ENCODE results near the gene TIMELESS. TPM values are rescaled to one million over a fixed set of nuclear protein-coding genes. Genes with fewer than 3 reads are reported as not detected.
A peak's percentile ranks its signal among the peaks of the same experiment; 100 is the strongest.

The TIMELESS gene
- total and polyA plus RNA-seq, 5 donors from 2014 or later, result 2.8 to 7.3 (median 5.1) TPM

DNA sequence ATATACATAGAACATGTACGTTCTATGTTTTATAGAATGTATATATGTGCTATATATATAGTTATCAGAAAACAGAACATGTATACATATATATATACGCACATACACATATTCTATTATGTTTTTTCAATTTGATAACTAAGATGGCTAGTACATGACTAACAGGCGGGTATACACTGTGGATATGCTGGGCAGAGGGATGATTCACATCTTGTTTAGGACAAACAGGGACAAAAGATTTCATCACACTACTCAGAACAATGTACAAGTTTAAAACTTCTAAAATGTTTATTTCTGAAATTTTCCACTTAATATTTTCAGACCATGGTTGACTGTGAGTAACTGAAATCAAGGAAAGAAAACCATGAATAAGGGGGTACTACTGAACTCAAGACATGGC, 17.4 kb downstream of the TIMELESS start:
- Histone ChIP-seq H3K4me3 (ENCODE audit: low read depth, low read length) (no peak overlapping the region), H3K27me3 (ENCODE audit: control insufficient read depth, insufficient read depth, low read length) (no peaks in the 10 kb centered on the region), H3K4me1 (ENCODE audit: control insufficient read depth, insufficient read depth, low read length, poor library complexity, severe bottlenecking) (no peaks in the 10 kb centered on the region), H3K9me3 (ENCODE audit: control insufficient read depth in 2 of 2, low read length in 2 of 2) (no peaks in the 10 kb centered on the region), H3K36me3 (ENCODE audit: control insufficient read depth, insufficient read depth, low read length) (peaks cover 15% of the 10 kb centered on the region), H3K27ac (ENCODE audit: insufficient read depth, low read length, poor library complexity, severe bottlenecking) (no peak overlapping the region)
- ATAC-seq (ENCODE audit: low read depth in 2 of 2), result no peak
- Mint-ChIP-seq H3K4me3 (no peak overlapping the region), H3K4me1 (peaks cover 0 to 5% (median 0%) of the 10 kb centered on the region in 4 donors), H3K36me3 (peaks cover 7% of the 10 kb centered on the region), H3K27ac (peak overlapping the region in 2 of 3 donors; percentile 25 to 75), H3K27me3 (no peaks in the 10 kb centered on the region), H3K9me3 (no peaks in the 10 kb centered on the region)
- no peak for DNase-seq

DNA sequence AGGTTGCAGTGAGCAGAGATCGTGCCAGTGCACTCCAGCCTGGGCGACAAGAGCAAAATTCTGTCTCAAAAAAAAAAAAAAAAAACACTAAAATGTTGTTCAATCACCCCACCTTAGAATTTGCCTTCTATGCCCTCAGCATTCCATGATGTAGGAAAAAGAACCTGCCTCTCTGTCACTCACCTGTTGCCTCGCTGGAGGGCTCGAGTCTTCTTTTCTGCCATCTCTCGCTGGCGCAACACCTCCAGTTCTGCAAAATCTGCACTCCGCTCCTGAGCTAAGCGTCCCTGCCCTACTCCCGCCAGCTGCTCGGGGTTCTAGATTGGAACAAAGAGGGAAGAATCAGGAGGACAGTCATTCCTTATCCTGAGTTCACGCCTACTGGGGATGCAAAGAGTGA, 17.9 kb downstream of the TIMELESS start:
- Mint-ChIP-seq H3K27me3 (no peaks in the 10 kb centered on the region), H3K9me3 (no peaks in the 10 kb centered on the region), H3K36me3 (peaks cover 7% of the 10 kb centered on the region), H3K27ac (peak overlapping the region in 1 of 3 donors; percentile 75), H3K4me3 (no peak overlapping the region), H3K4me1 (peaks cover 0 to 5% (median 0%) of the 10 kb centered on the region in 4 donors)
- Histone ChIP-seq H3K4me1 (ENCODE audit: control insufficient read depth, insufficient read depth, low read length, poor library complexity, severe bottlenecking) (no peaks in the 10 kb centered on the region), H3K27me3 (ENCODE audit: control insufficient read depth, insufficient read depth, low read length) (no peaks in the 10 kb centered on the region), H3K4me3 (ENCODE audit: low read depth, low read length) (no peak overlapping the region), H3K36me3 (ENCODE audit: control insufficient read depth, insufficient read depth, low read length) (peaks cover 15% of the 10 kb centered on the region), H3K9me3 (ENCODE audit: control insufficient read depth in 2 of 2, low read length in 2 of 2) (no peaks in the 10 kb centered on the region), H3K27ac (ENCODE audit: insufficient read depth, low read length, poor library complexity, severe bottlenecking) (no peak overlapping the region)
- ATAC-seq (ENCODE audit: low read depth in 2 of 2), result no peak
- DNase-seq, result no peak

DNA sequence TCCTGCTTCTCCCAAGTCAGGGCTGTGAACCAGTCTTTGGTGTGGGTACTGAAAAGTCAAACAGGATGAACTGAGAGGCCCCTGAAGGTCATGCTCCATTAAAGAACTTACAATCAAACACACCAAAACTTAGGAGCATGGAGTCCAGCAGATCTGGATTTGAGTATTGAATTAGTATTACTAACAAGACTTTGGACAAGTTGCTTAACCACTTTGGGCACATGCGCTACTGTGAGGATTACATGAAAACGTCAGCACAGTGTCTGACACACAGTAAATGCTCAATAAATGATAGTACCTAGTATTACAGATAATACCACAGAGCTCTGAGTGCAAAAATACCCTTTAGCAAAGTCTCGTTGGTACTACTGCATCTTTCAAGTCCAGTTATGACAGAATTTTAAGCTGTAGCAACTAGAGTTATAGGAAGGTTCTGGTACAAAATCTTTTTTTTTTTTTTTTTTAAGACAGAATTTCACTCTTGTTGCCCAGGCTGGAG, 23.2 kb downstream of the TIMELESS start:
- H3K9me3 ChIP-seq (ENCODE audit: control insufficient read depth in 2 of 2, low read length in 2 of 2), result no peaks in the 10 kb centered on the region
- no peak overlapping the region for H3K4me3 ChIP-seq (ENCODE audit: low read depth, low read length)
- H3K4me1 ChIP-seq (ENCODE audit: control insufficient read depth, insufficient read depth, low read length, poor library complexity, severe bottlenecking), result peaks cover 6% of the 10 kb centered on the region
- Mint-ChIP-seq H3K4me1 (peaks cover 4 to 9% (median 5%) of the 10 kb centered on the region in 4 donors), H3K36me3 (peaks cover 16% of the 10 kb centered on the region), H3K4me3 (no peak overlapping the region), H3K27me3 (no peaks in the 10 kb centered on the region), H3K27ac (no peak overlapping the region), H3K9me3 (no peaks in the 10 kb centered on the region)
- ATAC-seq (ENCODE audit: low read depth in 2 of 2) (no peak), DNase-seq (no peak)
- H3K36me3 ChIP-seq (ENCODE audit: control insufficient read depth, insufficient read depth, low read length), result peaks cover 31% of the 10 kb centered on the region
- H3K27me3 ChIP-seq (ENCODE audit: control insufficient read depth, insufficient read depth, low read length), result no peaks in the 10 kb centered on the region
- H3K27ac ChIP-seq (ENCODE audit: insufficient read depth, low read length, poor library complexity, severe bottlenecking), result no peak overlapping the region

DNA sequence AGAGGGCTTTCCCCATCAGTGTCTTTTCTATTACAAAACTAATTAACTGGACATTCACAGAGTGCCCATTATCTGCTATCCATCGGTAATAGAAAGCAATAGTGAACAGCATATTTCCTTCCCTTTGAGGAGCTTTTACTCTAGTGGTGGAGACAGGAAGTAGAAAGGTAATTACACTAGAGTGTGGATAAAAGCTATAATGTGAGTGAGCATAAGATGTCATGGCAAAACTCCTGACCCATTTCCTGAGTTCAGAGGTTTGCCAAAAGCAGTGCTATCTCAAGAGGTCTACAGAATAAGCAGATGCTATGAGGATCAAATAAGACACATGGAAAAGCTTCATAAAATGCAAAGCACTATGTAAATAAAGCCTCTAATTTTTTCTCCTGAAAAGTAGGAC, 24.0 kb downstream of the TIMELESS start:
- Histone ChIP-seq H3K4me1 (ENCODE audit: control insufficient read depth, insufficient read depth, low read length, poor library complexity, severe bottlenecking) (peaks cover 6% of the 10 kb centered on the region), H3K27ac (ENCODE audit: insufficient read depth, low read length, poor library complexity, severe bottlenecking) (no peak overlapping the region), H3K4me3 (ENCODE audit: low read depth, low read length) (no peak overlapping the region), H3K36me3 (ENCODE audit: control insufficient read depth, insufficient read depth, low read length) (peaks cover 31% of the 10 kb centered on the region), H3K27me3 (ENCODE audit: control insufficient read depth, insufficient read depth, low read length) (no peaks in the 10 kb centered on the region), H3K9me3 (ENCODE audit: control insufficient read depth in 2 of 2, low read length in 2 of 2) (no peaks in the 10 kb centered on the region)
- H3K4me3 Mint-ChIP-seq, result no peak overlapping the region
- no peaks in the 10 kb centered on the region for H3K9me3 Mint-ChIP-seq
- peak overlapping the region; percentile 12 to 78 (median 26) for H3K27ac Mint-ChIP-seq
- no peaks in the 10 kb centered on the region for H3K27me3 Mint-ChIP-seq
- ATAC-seq (ENCODE audit: low read depth in 2 of 2), result peak; percentile 47 to 50
- DNase-seq, result peak in 1 of 3 donors; percentile 14
- H3K4me1 Mint-ChIP-seq, result peaks cover 4 to 9% (median 5%) of the 10 kb centered on the region in 4 donors
- H3K36me3 Mint-ChIP-seq, result peaks cover 23% of the 10 kb centered on the region

DNA sequence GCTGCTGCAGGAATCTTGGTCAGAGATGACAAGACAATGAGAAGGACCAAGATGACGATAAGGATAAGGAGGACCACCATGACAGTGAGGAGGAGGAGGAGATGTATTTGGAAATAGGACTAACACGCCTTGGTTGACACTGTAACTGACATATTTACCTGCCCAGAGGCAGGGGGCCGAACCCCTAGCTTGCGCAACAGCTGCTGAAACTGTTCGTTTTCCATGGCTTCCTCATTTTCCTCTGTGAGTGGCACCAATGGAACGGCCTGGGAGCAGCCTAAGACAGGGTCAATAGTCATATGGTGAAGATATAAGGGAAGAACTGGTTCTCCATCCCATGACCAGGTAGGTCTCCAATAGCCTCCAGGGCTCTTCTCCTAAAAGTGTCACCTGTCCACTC, 28.8 kb downstream of the TIMELESS start:
- Histone ChIP-seq H3K36me3 (ENCODE audit: control insufficient read depth, insufficient read depth, low read length) (peaks cover 30% of the 10 kb centered on the region), H3K27me3 (ENCODE audit: control insufficient read depth, insufficient read depth, low read length) (no peaks in the 10 kb centered on the region), H3K9me3 (ENCODE audit: control insufficient read depth in 2 of 2, low read length in 2 of 2) (no peaks in the 10 kb centered on the region), H3K4me3 (ENCODE audit: low read depth, low read length) (no peak overlapping the region), H3K4me1 (ENCODE audit: control insufficient read depth, insufficient read depth, low read length, poor library complexity, severe bottlenecking) (peaks cover 5% of the 10 kb centered on the region), H3K27ac (ENCODE audit: insufficient read depth, low read length, poor library complexity, severe bottlenecking) (no peak overlapping the region)
- H3K4me3 Mint-ChIP-seq, result no peak overlapping the region
- DNase-seq (no peak), ATAC-seq (ENCODE audit: low read depth in 2 of 2) (no peak)
- no peaks in the 10 kb centered on the region for H3K9me3 Mint-ChIP-seq
- no peaks in the 10 kb centered on the region for H3K27me3 Mint-ChIP-seq
- no peak overlapping the region for H3K27ac Mint-ChIP-seq
- H3K36me3 Mint-ChIP-seq, result peaks cover 27% of the 10 kb centered on the region
- H3K4me1 Mint-ChIP-seq, result peaks cover 4 to 9% (median 5%) of the 10 kb centered on the region in 4 donors

DNA sequence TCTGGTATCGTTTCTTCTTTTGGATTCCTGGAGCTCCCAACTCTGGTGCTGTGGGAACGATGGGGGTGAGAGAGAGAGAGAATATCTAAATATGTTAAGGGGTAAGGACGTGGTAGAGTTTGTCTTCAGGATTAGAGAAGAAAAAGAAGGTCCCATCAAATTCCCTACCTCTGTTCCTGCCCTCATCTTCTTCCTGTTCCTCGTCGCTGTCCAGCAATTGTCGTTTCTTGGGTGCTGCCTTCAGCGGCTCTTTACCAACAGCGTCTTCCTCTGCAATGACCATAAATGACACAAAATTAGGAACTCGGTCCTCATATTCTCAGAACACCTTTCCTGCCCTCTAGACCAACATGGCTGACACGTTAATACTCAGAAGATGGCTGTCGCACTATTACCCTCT, 31.5 kb downstream of the TIMELESS start:
- Mint-ChIP-seq H3K9me3 (no peaks in the 10 kb centered on the region), H3K27ac (peak overlapping the region in 1 of 3 donors; percentile 38), H3K4me1 (no peaks in the 10 kb centered on the region), H3K4me3 (no peak overlapping the region), H3K36me3 (peaks cover 21% of the 10 kb centered on the region), H3K27me3 (no peaks in the 10 kb centered on the region)
- Histone ChIP-seq H3K27ac (ENCODE audit: insufficient read depth, low read length, poor library complexity, severe bottlenecking) (no peak overlapping the region), H3K36me3 (ENCODE audit: control insufficient read depth, insufficient read depth, low read length) (peaks cover 23% of the 10 kb centered on the region), H3K4me3 (ENCODE audit: low read depth, low read length) (no peak overlapping the region), H3K4me1 (ENCODE audit: control insufficient read depth, insufficient read depth, low read length, poor library complexity, severe bottlenecking) (no peaks in the 10 kb centered on the region), H3K27me3 (ENCODE audit: control insufficient read depth, insufficient read depth, low read length) (no peaks in the 10 kb centered on the region), H3K9me3 (ENCODE audit: control insufficient read depth in 2 of 2, low read length in 2 of 2) (no peaks in the 10 kb centered on the region)
- no peak for ATAC-seq (ENCODE audit: low read depth in 2 of 2)
- DNase-seq, result no peak

DNA sequence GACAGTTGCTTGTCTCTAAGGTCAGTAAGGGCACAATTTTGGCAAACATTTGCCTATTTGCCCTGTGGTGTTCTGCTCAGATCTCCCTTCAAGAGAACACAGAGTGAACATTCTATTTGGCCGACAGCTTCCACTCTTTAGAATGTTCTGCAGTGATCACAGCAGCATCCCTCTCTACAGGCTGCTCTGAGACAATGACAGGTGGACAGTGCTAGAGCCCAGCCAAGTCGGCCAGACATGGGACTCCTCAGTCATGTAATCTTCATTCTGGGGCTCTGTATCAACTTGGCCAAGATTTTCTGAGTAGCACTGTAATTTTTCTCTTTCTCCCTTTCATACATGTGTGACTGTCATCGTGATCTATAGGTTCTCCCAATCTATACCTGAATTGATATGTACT, 34.8 kb downstream of the TIMELESS start:
- no peak for ATAC-seq (ENCODE audit: low read depth in 2 of 2)
- Histone ChIP-seq H3K36me3 (ENCODE audit: control insufficient read depth, insufficient read depth, low read length) (peaks cover 8% of the 10 kb centered on the region), H3K27me3 (ENCODE audit: control insufficient read depth, insufficient read depth, low read length) (no peaks in the 10 kb centered on the region), H3K27ac (ENCODE audit: insufficient read depth, low read length, poor library complexity, severe bottlenecking) (no peak overlapping the region), H3K9me3 (ENCODE audit: control insufficient read depth in 2 of 2, low read length in 2 of 2) (no peaks in the 10 kb centered on the region), H3K4me3 (ENCODE audit: low read depth, low read length) (no peak overlapping the region), H3K4me1 (ENCODE audit: control insufficient read depth, insufficient read depth, low read length, poor library complexity, severe bottlenecking) (no peaks in the 10 kb centered on the region)
- no peak overlapping the region for H3K27ac Mint-ChIP-seq
- peaks cover 8% of the 10 kb centered on the region for H3K36me3 Mint-ChIP-seq
- DNase-seq, result no peak
- no peaks in the 10 kb centered on the region for H3K9me3 Mint-ChIP-seq
- peaks cover 0 to 1% (median 0%) of the 10 kb centered on the region in 4 donors for H3K4me1 Mint-ChIP-seq
- no peaks in the 10 kb centered on the region for H3K27me3 Mint-ChIP-seq
- H3K4me3 Mint-ChIP-seq, result no peak overlapping the region

DNA sequence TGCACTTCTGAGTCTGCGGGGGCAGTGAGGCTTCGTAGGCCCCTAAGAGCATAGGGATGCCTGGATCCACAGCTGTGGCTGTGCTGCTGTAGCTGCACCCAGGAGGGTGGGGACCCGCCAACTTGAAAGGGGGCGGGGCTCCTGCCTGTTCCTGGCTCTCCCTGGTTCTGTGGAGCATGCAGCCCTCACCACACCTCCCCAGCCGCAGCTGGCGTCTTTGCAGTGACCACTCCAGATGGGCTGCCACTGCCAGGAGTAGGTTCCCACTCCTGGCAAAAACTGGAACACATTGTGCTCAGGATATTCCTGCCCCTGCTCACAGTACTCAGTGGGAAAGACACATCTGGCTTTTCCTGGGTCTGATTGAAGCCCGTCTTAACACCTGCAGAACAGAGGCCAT, 35.8 kb downstream of the TIMELESS start:
- Histone ChIP-seq H3K9me3 (ENCODE audit: control insufficient read depth in 2 of 2, low read length in 2 of 2) (no peaks in the 10 kb centered on the region), H3K36me3 (ENCODE audit: control insufficient read depth, insufficient read depth, low read length) (peaks cover 8% of the 10 kb centered on the region), H3K27ac (ENCODE audit: insufficient read depth, low read length, poor library complexity, severe bottlenecking) (no peak overlapping the region), H3K4me3 (ENCODE audit: low read depth, low read length) (no peak overlapping the region), H3K4me1 (ENCODE audit: control insufficient read depth, insufficient read depth, low read length, poor library complexity, severe bottlenecking) (no peaks in the 10 kb centered on the region), H3K27me3 (ENCODE audit: control insufficient read depth, insufficient read depth, low read length) (no peaks in the 10 kb centered on the region)
- peaks cover 8% of the 10 kb centered on the region for H3K36me3 Mint-ChIP-seq
- no peak for DNase-seq
- no peak for ATAC-seq (ENCODE audit: low read depth in 2 of 2)
- H3K9me3 Mint-ChIP-seq, result no peaks in the 10 kb centered on the region
- peak overlapping the region in 1 of 3 donors; percentile 59 for H3K27ac Mint-ChIP-seq
- no peaks in the 10 kb centered on the region for H3K27me3 Mint-ChIP-seq
- H3K4me3 Mint-ChIP-seq, result no peak overlapping the region
- H3K4me1 Mint-ChIP-seq, result peaks cover 0 to 9% (median 0%) of the 10 kb centered on the region in 4 donors
